HG02981 (cell line): ENCODE measurements around the gene C2orf78.
"Not testable (repeated sequence)": the region's sequence is repeated elsewhere in the genome, so short reads cannot be mapped to it uniquely, and the experiment has no call there.

Experiments
- ATAC-seq: cut with Tn5 transposase; IDR thresholded peaks from one replicate; pipeline ENCODE4 v1.9.1; 2021; ENCODE audit warnings: mild to moderate bottlenecking, moderate library complexity; ENCODE audit not compliant: unreplicated experiment

The C2orf78 gene

GRCh38 chr2:73778867-73779466, 5.0 kb upstream of the C2orf78 start:
- not testable (repeated sequence) for ATAC-seq

GRCh38 chr2:73779467-73780236, 4.3 kb upstream of the C2orf78 start, which contains the start of gene DUSP11:
Gene DUSP11 (minus strand): TSS chr2:73780103. CDS start chr2:73779974, 129 bp downstream.
- peak; percentile 100 for ATAC-seq

- no peak for ATAC-seq
These were observed 3.8 kb upstream of the C2orf78 start for GRCh38 chr2:73780237-73780582.

GRCh38 chr2:73783402-73783801, 581 bp upstream of the C2orf78 start:
- ATAC-seq: not testable (repeated sequence)

GRCh38 chr2:73811878-73812277, 27.9 kb downstream of the C2orf78 start:
- ATAC-seq: no peak

- no peak for ATAC-seq
These were observed 28.7 kb downstream of the C2orf78 start for GRCh38 chr2:73812635-73813034.

GRCh38 chr2:73818296-73818695, 34.3 kb downstream of the C2orf78 start:
- no peak for ATAC-seq

- ATAC-seq: peak; percentile 71
These were observed 37.2 kb downstream of the C2orf78 start for GRCh38 chr2:73821227-73821626.

- ATAC-seq: no peak
These were observed 37.7 kb downstream of the C2orf78 start for GRCh38 chr2:73821669-73822068.

- ATAC-seq: no peak
These were observed 38.3 kb downstream of the C2orf78 start for GRCh38 chr2:73822276-73822675.

- no peak for ATAC-seq
These were observed 39.0 kb downstream of the C2orf78 start for GRCh38 chr2:73822991-73823390.

- no peak for ATAC-seq
These were observed 39.4 kb downstream of the C2orf78 start for GRCh38 chr2:73823416-73823815.

GRCh38 chr2:73823916-73824523, 40.0 kb downstream of the C2orf78 start:
- no peak for ATAC-seq

- no peak for ATAC-seq
These were observed 41.4 kb downstream of the C2orf78 start for GRCh38 chr2:73825408-73825807.

- no peak for ATAC-seq
These were observed 43.0 kb downstream of the C2orf78 start for GRCh38 chr2:73827018-73827417.

GRCh38 chr2:73827660-73828388, 43.8 kb downstream of the C2orf78 start:
- ATAC-seq: no peak

- ATAC-seq: no peak
These were observed 44.4 kb downstream of the C2orf78 start for GRCh38 chr2:73828389-73828817.

- peak; percentile 77 for ATAC-seq
These were observed 45.0 kb downstream of the C2orf78 start, which contains the start of gene STAMBP for GRCh38 chr2:73828818-73829570. Gene STAMBP (plus strand): TSS chr2:73828961. CDS start chr2:73830857, 1,896 bp downstream.

GRCh38 chr2:73830871-73831401, 47.0 kb downstream of the C2orf78 start:
- no peak for ATAC-seq

- ATAC-seq: no peak
These were observed 48.9 kb downstream of the C2orf78 start for GRCh38 chr2:73832930-73833329.
